PC-9 (cell line): Measurements from ENCODE around the gene PPA1.

Experiments
- CTCF ChIP-seq: fragments of 200-600 bp; sonication (generic); conservative IDR thresholded peaks from 2 replicates; pipeline ENCODE4 v1.6.1; 2017; ENCODE audit warnings: mixed run types, antibody characterized with exemption, mild to moderate bottlenecking, moderate library complexity
- EZH2 ChIP-seq: fragments of 200-600 bp; sonication (generic); IDR thresholded peaks from 2 replicates; pipeline ENCODE4 v1.8.0; 2017; ENCODE audit warnings: antibody characterized with exemption, low read depth

- no peak for TF ChIP-seq EZH2
- TF ChIP-seq CTCF, result no peak
These were observed 21.6 kb upstream of the PPA1 start for GRCh38 chr10:70254778-70255328.
